Effector CD8-positive, alpha-beta T cell (primary cell): ENCODE data around the gene PDK2.

Experiments used
- DNase-seq: peaks from one replicate; lab custom pipeline; 2025; lab: John Stamatoyannopoulos, UW

PDK2 gene

GRCh38 chr17:50100480-50100883 lies 5.3 kb downstream of the PDK2 start:
- no peak for DNase-seq

GRCh38 chr17:50100921-50101345 lies 5.8 kb downstream of the PDK2 start:
- DNase-seq: no peak

- no peak for DNase-seq
These were observed 6.4 kb downstream of the PDK2 start for GRCh38 chr17:50101346-50102163.

- no peak for DNase-seq
These were observed 7.2 kb downstream of the PDK2 start for GRCh38 chr17:50102164-50102991.

- DNase-seq: no peak
These were observed 8.1 kb downstream of the PDK2 start for GRCh38 chr17:50103252-50103651.

- no peak for DNase-seq
These were observed 8.8 kb downstream of the PDK2 start for GRCh38 chr17:50103941-50104340.

- DNase-seq: no peak
These were observed 10.7 kb downstream of the PDK2 start for GRCh38 chr17:50105811-50106210.

- no peak for DNase-seq
These were observed 11.4 kb downstream of the PDK2 start for GRCh38 chr17:50106393-50107131.

- DNase-seq: no peak
These were observed 12.8 kb downstream of the PDK2 start for GRCh38 chr17:50107790-50108414.

GRCh38 chr17:50108556-50108955 lies 13.4 kb downstream of the PDK2 start:
- DNase-seq: no peak

- DNase-seq: no peak
These were observed 14.1 kb downstream of the PDK2 start for GRCh38 chr17:50109207-50109606.

GRCh38 chr17:50109785-50110184 lies 14.6 kb downstream of the PDK2 start:
- DNase-seq: no peak

- no peak for DNase-seq
These were observed 15.6 kb downstream of the PDK2 start for GRCh38 chr17:50110591-50111349.

GRCh38 chr17:50111673-50112655 lies 16.8 kb downstream of the PDK2 start:
- no peak for DNase-seq

- no peak for DNase-seq
These were observed 17.5 kb downstream of the PDK2 start for GRCh38 chr17:50112694-50113093.

- no peak for DNase-seq
These were observed 18.6 kb downstream of the PDK2 start for GRCh38 chr17:50113624-50114320.

- DNase-seq: no peak
These were observed 19.2 kb downstream of the PDK2 start for GRCh38 chr17:50114401-50114800.

GRCh38 chr17:50114849-50115357 lies 19.8 kb downstream of the PDK2 start:
- no peak for DNase-seq

GRCh38 chr17:50115756-50116155 lies 20.6 kb downstream of the PDK2 start:
- DNase-seq: no peak
